HG03342 (cell line): Measurements from ENCODE around the gene HCN2.

Experiments used
- ATAC-seq: cut with Tn5 transposase; IDR thresholded peaks from one replicate; pipeline ENCODE4 v1.9.1; 2021; ENCODE audit warnings: mild to moderate bottlenecking, moderate library complexity; ENCODE audit not compliant: unreplicated experiment

The HCN2 gene

GRCh38 chr19:650121-650520 is 60.4 kb downstream of the HCN2 start:
- ATAC-seq = no peak

GRCh38 chr19:651114-651818 is 61.6 kb downstream of the HCN2 start:
- ATAC-seq = no peak

- no peak for ATAC-seq
These were observed 62.3 kb downstream of the HCN2 start for GRCh38 chr19:651991-652390.

- no peak for ATAC-seq
These were observed 63.0 kb downstream of the HCN2 start for GRCh38 chr19:652467-653389.

- ATAC-seq = no peak
These were observed 63.7 kb downstream of the HCN2 start for GRCh38 chr19:653425-653824.

GRCh38 chr19:655691-656090 is 66.0 kb downstream of the HCN2 start:
- no peak for ATAC-seq

GRCh38 chr19:656751-657559 is 67.3 kb downstream of the HCN2 start:
- ATAC-seq = no peak

- ATAC-seq = no peak
These were observed 67.9 kb downstream of the HCN2 start for GRCh38 chr19:657611-658010.

GRCh38 chr19:658059-658839 is 68.6 kb downstream of the HCN2 start:
- ATAC-seq = no peak

- no peak for ATAC-seq
These were observed 69.5 kb downstream of the HCN2 start for GRCh38 chr19:658916-659839.

- ATAC-seq = no peak
These were observed 71.2 kb downstream of the HCN2 start for GRCh38 chr19:660793-661426.

GRCh38 chr19:661427-662196 is 71.9 kb downstream of the HCN2 start:
- no peak for ATAC-seq

- ATAC-seq = peak; percentile 17
These were observed 72.7 kb downstream of the HCN2 start for GRCh38 chr19:662207-662961.

GRCh38 chr19:662962-663681 is 73.4 kb downstream of the HCN2 start, which contains the start of gene RNF126:
RNF126 (minus strand) TSS chr19:663214; CDS start chr19:663121, 93 bp downstream.
- peak; percentile 58 for ATAC-seq

- no peak for ATAC-seq
These were observed 74.0 kb downstream of the HCN2 start for GRCh38 chr19:663682-664117.

- no peak for ATAC-seq
These were observed 75.3 kb downstream of the HCN2 start for GRCh38 chr19:664913-665443.
